Esophagus (tissue), 2 donors: ENCODE measurements around the gene KDM2A. TPM values are rescaled to one million over a fixed set of nuclear protein-coding genes. Genes with fewer than 3 reads are reported as not detected.
"Not testable (repeated sequence)": the region's sequence is repeated elsewhere in the genome, so short reads cannot be mapped to it uniquely, and the experiment has no call there.

Experiments used
- H3K27ac ChIP-seq, 2 donors: one replicate each; pipeline ENCODE4 v1.5.1; 2013; ENCODE audit warnings: low read depth in 2 of 2, mild to moderate bottlenecking in 2 of 2, inconsistent platforms in 1 of 2, low read length in 1 of 2, moderate library complexity in 1 of 2
- H3K27me3 ChIP-seq, 2 donors: one replicate each; pipeline ENCODE4 v1.6.1; 2013; ENCODE audit warnings: low read length in 2 of 2, control low read depth in 1 of 2, mild to moderate bottlenecking in 1 of 2; ENCODE audit not compliant: insufficient read depth in 2 of 2, control insufficient read depth in 1 of 2
- H3K36me3 ChIP-seq, 2 donors: one replicate each; pipeline ENCODE4 v1.6.1; 2013; ENCODE audit warnings: low read length in 1 of 2; ENCODE audit not compliant: control insufficient read depth in 2 of 2, insufficient read depth in 2 of 2
- H3K4me1 ChIP-seq, 2 donors: one replicate each; pipeline ENCODE4 v1.6.1; 2013; ENCODE audit warnings: low read length in 1 of 2; ENCODE audit not compliant: control insufficient read depth in 2 of 2, insufficient read depth in 2 of 2
- H3K4me3 ChIP-seq, 2 donors: one replicate each; pipeline ENCODE4 v1.5.1; 2013; ENCODE audit warnings: low read length in 2 of 2, mild to moderate bottlenecking in 2 of 2, low read depth in 1 of 2, moderate library complexity in 1 of 2
- H3K9me3 ChIP-seq, 2 donors: one replicate each; pipeline ENCODE4 v1.6.1; 2013; ENCODE audit warnings: mild to moderate bottlenecking in 2 of 2, low read depth in 1 of 2, low read length in 1 of 2, moderate library complexity in 1 of 2; ENCODE audit not compliant: control insufficient read depth in 2 of 2, insufficient read depth in 1 of 2
- WGBS, 2 donors: extraction: QIAGEN DNeasy Blood & Tissue Kit; methylation state at CpG; one replicate each; pipeline ENCODE4 v1.1.7; 2013; 5-methylcytosine and 5-hydroxymethylcytosine counted together
- polyA plus RNA-seq, 2 donors: library from polyadenylated mRNA; stranded (reverse); fragments of 200-250 nt; gene quantifications; one replicate each; pipeline ENCODE4 v1.2.3, GENCODE V29; 2013
- donor health status: healthy with polysubstance abuse.
- donor health status: Bipolar disorder and iron deficiency.

The KDM2A gene
- polyA plus RNA-seq, 2 donors = 36.8 to 54.9 TPM

GRCh38 chr11:67116758-67117105 is 2.3 kb upstream of the KDM2A start:
- Histone ChIP-seq H3K27me3 (no peaks in the 10 kb centered on the region), H3K4me1 (peaks cover 0 to 4% of the 10 kb centered on the region in 2 donors), H3K4me3 (no peak overlapping the region), H3K36me3 (no peaks in the 10 kb centered on the region), H3K9me3 (no peaks in the 10 kb centered on the region), H3K27ac (no peak overlapping the region)
- 74 to 76% methylated on average over 3 of the region's 3 CpGs for WGBS, 2 donors

DNA sequence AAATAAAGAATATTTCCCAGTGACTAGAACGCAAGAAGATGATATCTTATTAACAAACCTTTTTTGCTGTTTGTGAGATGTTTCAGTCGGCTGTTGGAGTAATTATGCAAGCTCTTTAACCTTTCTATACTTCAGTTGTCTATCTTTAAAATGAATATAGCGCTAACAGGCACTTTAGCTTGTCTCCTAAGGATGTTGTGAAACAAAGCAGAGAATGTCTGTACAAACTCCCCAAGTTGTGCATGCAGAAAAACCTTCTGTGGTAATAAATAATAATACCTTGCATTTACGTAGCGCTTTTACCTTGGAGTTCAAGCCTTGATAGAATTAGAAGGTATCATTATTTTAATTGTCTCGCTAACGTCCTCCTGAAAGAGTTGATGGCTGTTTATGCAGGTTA is 1.9 kb upstream of the KDM2A start:
- H3K27ac ChIP-seq = peak overlapping the region; percentile 95 to 99
- H3K4me1 ChIP-seq = peaks cover 0 to 4% of the 10 kb centered on the region in 2 donors
- peak overlapping the region in 1 of 2 donors; percentile 65 for H3K4me3 ChIP-seq
- H3K36me3 ChIP-seq = no peaks in the 10 kb centered on the region
- H3K27me3 ChIP-seq = no peaks in the 10 kb centered on the region
- WGBS, 2 donors = 75 to 80% methylated on average over 7 of the region's 7 CpGs
- no peaks in the 10 kb centered on the region for H3K9me3 ChIP-seq

- peak overlapping the region; percentile 65 to 68 for H3K4me3 ChIP-seq
- H3K9me3 ChIP-seq = no peaks in the 10 kb centered on the region
- H3K4me1 ChIP-seq = peaks cover 0 to 4% of the 10 kb centered on the region in 2 donors
- no peaks in the 10 kb centered on the region for H3K36me3 ChIP-seq
- H3K27me3 ChIP-seq = no peaks in the 10 kb centered on the region
- 5 to 16% methylated on average over 35 to 65 of the region's 65 CpGs for WGBS, 2 donors
- H3K27ac ChIP-seq = peak overlapping the region; percentile 95 to 99
These were observed 1.3 kb upstream of the KDM2A start for GRCh38 chr11:67117672-67118180.

- H3K27me3 ChIP-seq = no peaks in the 10 kb centered on the region
- peaks cover 0 to 5% of the 10 kb centered on the region in 2 donors for H3K4me1 ChIP-seq
- 0 to 1% methylated on average over 16 to 59 of the region's 59 CpGs for WGBS, 2 donors
- no peaks in the 10 kb centered on the region for H3K9me3 ChIP-seq
- H3K36me3 ChIP-seq = peaks cover 0 to 2% of the 10 kb centered on the region in 2 donors
- peak overlapping the region; percentile 65 to 68 for H3K4me3 ChIP-seq
- H3K27ac ChIP-seq = peak overlapping the region; percentile 95 to 99
These were observed 789 bp upstream of the KDM2A start for GRCh38 chr11:67118181-67118766.

DNA sequence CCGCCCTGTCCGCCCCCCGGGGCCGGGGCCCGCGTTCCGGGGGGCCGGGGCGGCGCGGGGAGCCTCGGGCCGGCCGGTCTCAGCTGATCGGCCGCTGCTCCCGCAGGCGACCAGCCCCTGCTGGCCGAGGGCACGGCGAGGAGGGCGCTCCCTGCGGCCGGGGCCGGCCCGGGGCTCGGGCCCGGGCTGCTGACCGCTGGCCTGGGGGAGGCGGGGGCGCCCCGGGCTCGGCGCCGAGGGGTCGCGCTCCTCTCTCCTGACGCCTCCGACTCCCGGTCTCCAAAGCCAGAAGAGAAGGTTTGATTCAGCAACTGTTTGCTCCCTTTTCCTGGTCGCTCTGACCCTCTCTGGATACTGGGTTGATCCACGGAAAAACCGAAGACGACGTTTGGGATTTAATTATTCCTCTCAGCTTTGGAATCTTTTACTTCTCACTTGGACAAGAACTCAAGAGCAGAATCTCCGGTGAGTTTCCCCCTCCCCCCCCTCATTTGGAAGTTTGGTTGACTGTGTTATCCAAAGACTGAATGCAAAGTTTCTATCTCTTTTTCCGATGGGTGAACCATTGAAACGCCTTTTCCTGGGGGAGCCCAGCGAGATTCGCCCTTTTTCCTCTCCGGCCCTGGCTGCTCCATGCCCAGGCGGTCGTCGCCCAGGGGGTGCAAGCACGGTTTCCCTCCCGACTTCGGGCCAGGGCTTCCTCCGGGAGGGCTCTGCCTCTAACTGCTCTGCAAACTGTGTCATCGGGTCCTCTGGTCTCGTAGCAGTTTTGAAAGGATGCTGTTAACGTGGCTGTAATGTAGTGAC is 725 bp downstream of the KDM2A start:
- H3K27ac ChIP-seq = peak overlapping the region; percentile 94 to 98
- H3K4me1 ChIP-seq = peaks cover 0 to 2% of the 10 kb centered on the region in 2 donors
- peaks cover 0 to 2% of the 10 kb centered on the region in 2 donors for H3K36me3 ChIP-seq
- 0 to 1% methylated on average over 53 to 61 of the region's 61 CpGs for WGBS, 2 donors
- no peaks in the 10 kb centered on the region for H3K9me3 ChIP-seq
- H3K4me3 ChIP-seq = peak overlapping the region; percentile 87 to 96
- no peaks in the 10 kb centered on the region for H3K27me3 ChIP-seq

DNA sequence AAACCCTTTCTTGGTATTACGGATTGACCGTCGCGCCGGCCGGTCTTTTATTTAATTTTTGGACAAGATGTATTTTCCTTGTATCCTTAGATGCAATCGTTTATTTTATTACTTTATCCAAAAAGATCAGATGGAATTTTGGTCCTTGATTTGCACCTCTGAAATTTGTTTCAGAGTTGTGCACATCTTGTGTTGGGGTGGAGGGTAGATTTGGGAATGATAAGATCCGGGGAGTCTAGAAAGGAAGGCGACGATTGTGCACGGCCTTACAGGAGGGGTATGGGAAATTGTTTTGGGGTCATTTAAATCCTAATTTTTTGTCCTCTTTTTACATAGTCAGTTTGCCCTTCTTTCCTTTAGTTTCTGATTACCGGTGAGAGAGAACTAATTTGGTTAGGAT is 1.4 kb downstream of the KDM2A start:
- H3K27me3 ChIP-seq = no peaks in the 10 kb centered on the region
- H3K4me3 ChIP-seq = peak overlapping the region; percentile 87 to 96
- WGBS, 2 donors = 0 to 1% methylated on average over 12 of the region's 12 CpGs
- peak overlapping the region; percentile 63 to 94 for H3K27ac ChIP-seq
- peaks cover 0 to 2% of the 10 kb centered on the region in 2 donors for H3K4me1 ChIP-seq
- H3K9me3 ChIP-seq = no peaks in the 10 kb centered on the region
- peaks cover 0 to 2% of the 10 kb centered on the region in 2 donors for H3K36me3 ChIP-seq

GRCh38 chr11:67120881-67121710 is 2.0 kb downstream of the KDM2A start:
- peaks cover 0 to 2% of the 10 kb centered on the region in 2 donors for H3K36me3 ChIP-seq
- H3K27ac ChIP-seq = peak overlapping the region; percentile 59 to 94
- 5 to 6% methylated on average over 9 of the region's 9 CpGs for WGBS, 2 donors
- H3K4me3 ChIP-seq = peak overlapping the region; percentile 87 to 96
- H3K9me3 ChIP-seq = no peaks in the 10 kb centered on the region
- H3K4me1 ChIP-seq = peaks cover 0 to 2% of the 10 kb centered on the region in 2 donors
- no peaks in the 10 kb centered on the region for H3K27me3 ChIP-seq

- H3K4me1 ChIP-seq, H3K36me3 ChIP-seq, H3K4me3 ChIP-seq, H3K9me3 ChIP-seq, H3K27me3 ChIP-seq, H3K27ac ChIP-seq: not testable (repeated sequence)
- WGBS, 2 donors = 91 to 96% methylated on average over 5 of the region's 5 CpGs
These were observed 4.7 kb downstream of the KDM2A start for GRCh38 chr11:67123801-67124200.

GRCh38 chr11:67126243-67126642 is 7.2 kb downstream of the KDM2A start:
- H3K27me3 ChIP-seq, H3K36me3 ChIP-seq, H3K27ac ChIP-seq, H3K4me1 ChIP-seq, H3K9me3 ChIP-seq, H3K4me3 ChIP-seq: not testable (repeated sequence)
- WGBS, 2 donors = 94% methylated on average over 8 of the region's 8 CpGs
